ENCODE data around the gene RAB3IL1.
"Not testable (repeated sequence)": the region's sequence is repeated elsewhere in the genome, so short reads cannot be mapped to it uniquely, and the experiment has no call there.

Gene RAB3IL1

GRCh38 chr11:61882879-61883278 lies 34.5 kb downstream of the RAB3IL1 start:
- ChIA-PET CTCF (interaction anchor here (1.1 to 12.8 kb wide), 7 partner anchors 10 to 226 kb away, joined by 3 to 150 read pairs (median 8); partner anchors contain the start of gene FADS2), POLR2A (no interaction called here)
- TF ChIP-seq, protein P1, sequence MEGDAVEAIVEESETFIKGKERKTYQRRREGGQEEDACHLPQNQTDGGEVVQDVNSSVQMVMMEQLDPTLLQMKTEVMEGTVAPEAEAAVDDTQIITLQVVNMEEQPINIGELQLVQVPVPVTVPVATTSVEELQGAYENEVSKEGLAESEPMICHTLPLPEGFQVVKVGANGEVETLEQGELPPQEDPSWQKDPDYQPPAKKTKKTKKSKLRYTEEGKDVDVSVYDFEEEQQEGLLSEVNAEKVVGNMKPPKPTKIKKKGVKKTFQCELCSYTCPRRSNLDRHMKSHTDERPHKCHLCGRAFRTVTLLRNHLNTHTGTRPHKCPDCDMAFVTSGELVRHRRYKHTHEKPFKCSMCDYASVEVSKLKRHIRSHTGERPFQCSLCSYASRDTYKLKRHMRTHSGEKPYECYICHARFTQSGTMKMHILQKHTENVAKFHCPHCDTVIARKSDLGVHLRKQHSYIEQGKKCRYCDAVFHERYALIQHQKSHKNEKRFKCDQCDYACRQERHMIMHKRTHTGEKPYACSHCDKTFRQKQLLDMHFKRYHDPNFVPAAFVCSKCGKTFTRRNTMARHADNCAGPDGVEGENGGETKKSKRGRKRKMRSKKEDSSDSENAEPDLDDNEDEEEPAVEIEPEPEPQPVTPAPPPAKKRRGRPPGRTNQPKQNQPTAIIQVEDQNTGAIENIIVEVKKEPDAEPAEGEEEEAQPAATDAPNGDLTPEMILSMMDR (IDR thresholded peaks at IDR 0.05; ENCODE audit: control extremely low read depth, extremely low read depth, low read depth, missing control alignments), result no peak

GRCh38 chr11:61882267-61882666 lies 35.1 kb downstream of the RAB3IL1 start:
- not testable (repeated sequence) for DNase-seq (ENCODE audit: extremely low spot score)

More at GRCh38 chr11:61882879-61883278, 34.5 kb downstream of the RAB3IL1 start:
- DNase-seq (ENCODE audit: extremely low spot score), result no peak

DNA sequence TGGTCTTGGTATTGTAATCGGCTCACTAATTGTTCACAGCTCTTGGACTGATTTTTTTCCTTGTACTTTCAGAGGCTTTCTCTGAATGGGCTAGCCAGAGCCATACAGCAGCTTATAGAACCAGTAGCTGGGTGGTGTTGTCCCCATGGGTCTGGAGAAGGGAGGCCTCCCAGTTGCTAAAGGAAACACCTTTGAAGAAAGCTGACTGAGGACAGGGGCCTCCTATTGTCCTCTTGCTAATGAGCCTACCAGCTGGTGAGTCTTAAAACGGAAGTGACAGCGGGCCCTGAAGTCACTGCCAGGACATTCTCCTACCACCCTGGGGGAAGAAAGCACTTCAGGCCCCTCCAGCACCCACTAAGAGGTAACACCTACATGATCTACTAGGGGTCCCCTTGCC lies 36.0 kb downstream of the RAB3IL1 start:
- DNase-seq (ENCODE audit: extremely low spot score), result no peak
- ChIA-PET CTCF (interaction anchor here (0.9 to 12.8 kb wide), 8 partner anchors 11 to 458 kb away, joined by 3 to 150 read pairs (median 7); partner anchors contain the start of genes FADS1 and FADS2), POLR2A (no interaction called here)
- TF ChIP-seq, protein P1 (IDR thresholded peaks at IDR 0.05; ENCODE audit: control extremely low read depth, extremely low read depth, low read depth, missing control alignments), result no peak

More at GRCh38 chr11:61882267-61882666, 35.1 kb downstream of the RAB3IL1 start:
- CTCF ChIA-PET, result interaction anchor here (1.1 to 12.8 kb wide), 8 partner anchors 9 to 226 kb away, joined by 3 to 150 read pairs (median 7); partner anchors contain the start of gene FADS2
- POLR2A ChIA-PET, result not testable (repeated sequence)

DNA sequence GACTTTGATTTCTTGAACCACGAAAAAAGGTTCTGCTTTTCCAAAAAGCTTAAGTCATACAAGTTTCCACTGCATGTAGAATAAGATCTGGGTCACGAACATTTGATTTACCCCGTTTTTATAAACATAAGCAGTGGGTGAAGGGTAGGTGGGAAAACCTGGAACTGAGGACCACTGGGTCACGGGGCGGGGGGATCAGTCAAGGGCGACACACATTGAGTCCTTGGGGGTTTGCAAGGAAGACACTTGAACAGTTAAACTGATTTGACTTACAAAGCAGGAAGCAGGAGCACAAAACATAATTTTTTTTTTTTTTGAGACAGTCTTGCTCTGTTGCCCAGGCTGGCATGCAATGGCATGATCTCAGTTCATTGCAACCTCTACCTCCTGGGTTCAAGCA lies 36.9 kb downstream of the RAB3IL1 start:
- POLR2A ChIA-PET, result interaction anchor here (1.0 kb wide), 1 partner anchor 65 kb away, joined by 3 read pairs; no protein-coding TSS in a partner anchor

GRCh38 chr11:61880031-61880430 lies 37.3 kb downstream of the RAB3IL1 start:
- DNase-seq (ENCODE audit: extremely low spot score), result no peak
- CTCF ChIA-PET, result interaction anchor here (0.8 to 12.8 kb wide), 7 partner anchors 9 to 228 kb away, joined by 3 to 150 read pairs (median 8); no protein-coding TSS in a partner anchor
- TF ChIP-seq, protein P1 (IDR thresholded peaks at IDR 0.05; ENCODE audit: control extremely low read depth, extremely low read depth, low read depth, missing control alignments), result no peak
- POLR2A ChIA-PET, result interaction anchor here (1.0 kb wide), 1 partner anchor 65 kb away, joined by 3 read pairs; no protein-coding TSS in a partner anchor

More for the DNA sequence above, 36.9 kb downstream of the RAB3IL1 start:
- no peak for DNase-seq (ENCODE audit: extremely low spot score)
- TF ChIP-seq, protein P1 (IDR thresholded peaks at IDR 0.05; ENCODE audit: control extremely low read depth, extremely low read depth, low read depth, missing control alignments), result no peak
- CTCF ChIA-PET, result interaction anchor here (0.8 to 12.8 kb wide), 8 partner anchors 8 to 227 kb away, joined by 3 to 150 read pairs (median 8); no protein-coding TSS in a partner anchor

DNA sequence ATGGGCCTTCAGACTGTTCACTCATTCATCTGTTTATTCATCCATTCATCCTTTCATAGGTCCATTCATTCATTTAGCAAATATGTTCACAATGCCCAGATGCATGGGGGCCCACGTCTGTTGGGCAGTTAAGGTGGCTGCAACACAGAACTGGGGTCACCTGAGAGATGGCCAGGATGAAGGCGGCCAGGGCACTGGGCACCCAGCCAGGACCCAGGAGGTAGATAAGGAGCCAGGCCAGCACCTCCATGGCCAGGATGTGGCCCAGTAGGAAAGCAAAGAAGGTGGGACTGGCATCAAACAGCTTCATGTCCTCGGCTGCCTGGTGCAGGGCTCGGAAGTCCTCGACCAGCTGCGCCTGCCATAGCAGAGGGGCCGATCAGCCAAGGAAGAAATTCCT lies 38.2 kb downstream of the RAB3IL1 start:
- ChIA-PET CTCF (interaction anchor here (2.0 to 12.8 kb wide), 5 partner anchors 9 to 229 kb away, joined by 7 to 150 read pairs (median 21); no protein-coding TSS in a partner anchor), POLR2A (no interaction called here)
- TF ChIP-seq, protein P1 (IDR thresholded peaks at IDR 0.05; ENCODE audit: control extremely low read depth, extremely low read depth, low read depth, missing control alignments), result no peak
- DNase-seq (ENCODE audit: extremely low spot score), result no peak

GRCh38 chr11:61875698-61876097 lies 41.7 kb downstream of the RAB3IL1 start:
- ChIA-PET POLR2A (no interaction called here), CTCF (interaction anchor here (1.1 to 10.8 kb wide), 4 partner anchors 22 to 206 kb away, joined by 4 to 92 read pairs (median 6); no protein-coding TSS in a partner anchor)
- TF ChIP-seq, protein P1 (IDR thresholded peaks at IDR 0.05; ENCODE audit: control extremely low read depth, extremely low read depth, low read depth, missing control alignments), result no peak
- no peak for DNase-seq (ENCODE audit: extremely low spot score)

All from GM10248 (cell line).